Psoas muscle (tissue), 8 donors: Measurements from ENCODE around the gene NRF1. TPM values are rescaled to one million over a fixed set of nuclear protein-coding genes. Genes with fewer than 3 reads are reported as not detected.

Experiments
- ATAC-seq, 4 donors: fragments of 200-7000 bp; cut with Tn5 transposase; one replicate each; pipeline ENCODE4 v1.9.1; 2020; ENCODE audit warnings: moderate library complexity in 3 of 4, mild to moderate bottlenecking in 2 of 4
- DNase-seq, 2 donors: peaks; one replicate each; pipeline ENCODE4 v3.0.0-alpha.2; 2020
- H3K27ac ChIP-seq: fragments of 200-600 bp; one replicate; pipeline ENCODE4 v1.8.0; 2022
- H3K27me3 ChIP-seq, 3 donors: fragments of 200-600 bp in 1 of 3; one replicate each; pipeline versions ENCODE4 v1.6.1 to v1.8.0; 2013 to 2022; ENCODE audit warnings: low read length in 2 of 3, mild to moderate bottlenecking in 2 of 3, moderate library complexity in 1 of 3; ENCODE audit not compliant: insufficient read depth in 3 of 3
- H3K36me3 ChIP-seq, 2 donors: fragments of 200-600 bp in 1 of 2; one replicate each; pipeline versions ENCODE4 v1.6.1 to v1.8.0; 2013 to 2022; ENCODE audit warnings: low read depth in 1 of 2, mild to moderate bottlenecking in 1 of 2, moderate library complexity in 1 of 2; ENCODE audit not compliant: insufficient read depth in 1 of 2
- H3K4me1 ChIP-seq: fragments of 200-600 bp; one replicate; pipeline ENCODE4 v1.8.0; 2022
- H3K4me3 ChIP-seq: fragments of 200-600 bp; one replicate; pipeline ENCODE4 v1.8.0; 2022; ENCODE audit warnings: mild to moderate bottlenecking
- H3K9me3 ChIP-seq: fragments of 200-600 bp; one replicate; pipeline ENCODE4 v1.8.0; 2022
- WGBS, 3 donors: extraction: QIAGEN DNeasy Blood & Tissue Kit; methylation state at CpG; one replicate each; pipeline versions ENCODE4 v1.1.6 to v1.1.7; 2013; 5-methylcytosine and 5-hydroxymethylcytosine counted together
- intact Hi-C, 2 donors: fragments of 100-400 bp; cut with DNase I; formaldehyde crosslinking; loops; one replicate each; pipeline versions ENCODE4 v1.11.0 to v1.14.2; 2022
- polyA plus RNA-seq, 3 donors: library from polyadenylated mRNA; stranded (reverse); fragments of 200-250 nt; gene quantifications; one replicate each; pipeline ENCODE4 v1.2.3, GENCODE V29; 2013
- total RNA-seq, 4 donors: library from RNA; stranded (reverse); fragmentation: NEBNext Ultra II Directional in 2 of 4; extraction: Animal tissue kit (Norgen Biotek cat#: 25700) in 2 of 4; gene quantifications; one replicate each; pipeline versions ENCODE4 v1.2.1 to v1.2.4, GENCODE V29; 2021 to 2023
- TF ChIP-seq, protein P1 (sequence below): fragments of 200-600 bp; IDR thresholded peaks from one replicate; pipeline ENCODE4 v1.8.0; 2022; ENCODE audit warnings: antibody characterized with exemption
- donor health status: healthy with polysubstance abuse.
- donor health status: DM: no; HTN: no; CAD: no; lungs with moderate emphysema.
- donor health status: Bipolar disorder and iron deficiency.
- donor health status: healthy.
- donor health status: DM: yes; HTN: yes; CAD: no.
- donor health status: DM: no; HTN: no; CAD: no.
- donor health status: DM: no; HTN: no; CAD: no.
- donor health status: DM: yes; HTN: yes; CAD: no.

The NRF1 gene
- total and polyA plus RNA-seq, 7 donors: 4.4 to 13.7 (median 10.0) TPM

DNA sequence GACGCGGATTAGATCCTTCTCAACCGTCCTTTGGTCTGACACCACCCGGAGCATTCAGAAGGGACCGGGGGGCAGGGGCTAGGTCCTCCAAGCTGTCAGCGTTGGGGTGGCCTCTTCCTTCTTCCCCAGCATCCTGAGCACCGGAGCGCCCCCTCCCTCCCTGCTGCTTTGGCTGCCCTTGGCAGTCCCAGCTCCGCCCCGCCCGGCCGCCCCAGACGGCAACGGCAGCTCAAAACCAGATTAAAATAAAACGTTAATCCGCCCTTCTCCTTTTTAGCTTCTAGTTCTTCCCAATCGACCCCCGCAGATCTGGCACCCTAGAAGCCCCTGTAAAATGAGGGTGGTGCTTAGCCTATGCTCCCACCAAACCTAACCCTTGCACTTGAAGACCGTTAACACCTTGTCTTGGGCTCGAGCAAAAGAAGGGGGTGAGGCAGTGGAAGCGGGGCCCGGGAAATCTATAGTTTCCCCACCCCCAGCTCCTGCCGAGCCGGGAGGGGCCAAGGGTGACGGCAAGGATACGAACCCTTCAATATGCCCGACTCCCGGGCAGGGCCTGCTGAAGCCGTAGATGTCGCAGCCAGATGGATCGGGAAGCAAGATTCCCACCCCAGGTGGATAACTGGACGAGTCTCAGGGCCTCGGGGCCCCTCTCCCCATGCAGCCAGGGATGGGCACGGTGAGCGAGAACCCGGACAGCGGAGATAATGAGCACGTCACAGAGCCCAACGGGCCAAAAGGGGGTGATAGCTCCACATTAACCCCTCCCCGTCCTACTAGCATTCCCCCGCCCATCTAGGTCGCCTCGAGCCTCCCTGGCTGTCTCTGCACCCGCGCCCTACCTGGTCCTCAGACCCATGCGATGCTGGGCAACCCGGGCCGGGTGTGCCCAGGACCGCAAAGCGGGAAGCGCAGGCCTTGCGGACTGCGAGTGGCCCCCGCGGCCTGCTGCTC, 169.7 kb downstream of the NRF1 start:
- 3 to 4% (median 4%) methylated on average over 47 to 55 of the region's 55 CpGs for WGBS, 3 donors
- Histone ChIP-seq H3K27me3 (peaks cover 0 to 93% (median 71%) of the 10 kb centered on the region in 3 donors), H3K4me3 (peak overlapping the region; percentile 70), H3K27ac (no peak overlapping the region), H3K36me3 (no peaks in the 10 kb centered on the region), H3K4me1 (peaks cover 26% of the 10 kb centered on the region), H3K9me3 (no peaks in the 10 kb centered on the region)
- ATAC-seq (peak in 1 of 4 donors; percentile 9), DNase-seq (no peak)
- TF ChIP-seq, protein P1, sequence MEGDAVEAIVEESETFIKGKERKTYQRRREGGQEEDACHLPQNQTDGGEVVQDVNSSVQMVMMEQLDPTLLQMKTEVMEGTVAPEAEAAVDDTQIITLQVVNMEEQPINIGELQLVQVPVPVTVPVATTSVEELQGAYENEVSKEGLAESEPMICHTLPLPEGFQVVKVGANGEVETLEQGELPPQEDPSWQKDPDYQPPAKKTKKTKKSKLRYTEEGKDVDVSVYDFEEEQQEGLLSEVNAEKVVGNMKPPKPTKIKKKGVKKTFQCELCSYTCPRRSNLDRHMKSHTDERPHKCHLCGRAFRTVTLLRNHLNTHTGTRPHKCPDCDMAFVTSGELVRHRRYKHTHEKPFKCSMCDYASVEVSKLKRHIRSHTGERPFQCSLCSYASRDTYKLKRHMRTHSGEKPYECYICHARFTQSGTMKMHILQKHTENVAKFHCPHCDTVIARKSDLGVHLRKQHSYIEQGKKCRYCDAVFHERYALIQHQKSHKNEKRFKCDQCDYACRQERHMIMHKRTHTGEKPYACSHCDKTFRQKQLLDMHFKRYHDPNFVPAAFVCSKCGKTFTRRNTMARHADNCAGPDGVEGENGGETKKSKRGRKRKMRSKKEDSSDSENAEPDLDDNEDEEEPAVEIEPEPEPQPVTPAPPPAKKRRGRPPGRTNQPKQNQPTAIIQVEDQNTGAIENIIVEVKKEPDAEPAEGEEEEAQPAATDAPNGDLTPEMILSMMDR: no peak
- intact Hi-C loops: no loop called here

DNA sequence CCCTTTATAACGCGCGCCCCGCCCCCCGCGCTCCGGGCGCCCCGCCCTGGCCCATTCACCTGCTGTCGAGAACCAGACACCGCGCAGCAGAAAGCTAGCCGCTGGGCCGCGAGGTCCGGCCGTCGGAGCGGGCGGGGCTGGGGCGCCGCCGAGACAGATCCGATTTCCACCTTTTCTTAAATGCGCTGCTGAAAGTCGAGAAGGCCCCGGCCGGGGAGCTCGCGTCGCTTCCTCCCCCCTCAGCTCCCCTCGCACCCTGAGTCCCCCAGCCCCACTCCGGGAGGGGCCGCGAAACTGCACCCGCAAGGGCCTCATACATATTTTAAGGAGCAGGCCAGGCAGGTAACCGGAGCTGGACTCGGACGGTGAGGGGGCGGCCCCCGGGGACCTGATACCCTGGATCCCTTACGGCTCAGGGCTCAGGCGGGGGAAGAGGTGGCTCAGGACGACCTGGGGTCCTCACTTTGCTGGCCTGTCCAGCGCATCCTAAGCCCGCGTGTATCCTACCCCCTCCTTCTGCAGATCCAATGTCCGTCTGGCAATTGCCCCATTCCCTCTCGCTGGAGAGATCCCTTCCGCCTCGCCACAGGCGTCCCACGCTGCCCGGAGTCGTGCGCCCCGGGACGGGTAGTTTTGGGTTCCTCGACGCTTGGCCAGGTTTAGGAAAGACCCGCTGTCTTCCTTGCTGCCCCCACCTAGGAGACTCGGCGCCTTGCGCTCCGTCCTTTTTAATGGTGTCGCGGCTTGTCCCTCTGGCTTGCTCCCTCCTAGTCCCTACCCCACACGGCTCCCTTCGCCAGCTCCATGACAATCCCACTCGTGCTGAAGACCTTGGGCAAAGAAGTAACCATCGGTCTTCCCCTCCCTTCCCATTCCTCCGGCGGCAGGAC, 170.7 kb downstream of the NRF1 start:
- no peaks in the 10 kb centered on the region for H3K36me3 ChIP-seq
- peaks cover 26% of the 10 kb centered on the region for H3K4me1 ChIP-seq
- WGBS, 3 donors: 1 to 3% (median 2%) methylated on average over 64 to 73 of the region's 73 CpGs
- peaks cover 0 to 91% (median 71%) of the 10 kb centered on the region in 3 donors for H3K27me3 ChIP-seq
- intact Hi-C loops: no loop called here
- TF ChIP-seq, protein P1: no peak
- DNase-seq: no peak
- H3K27ac ChIP-seq: no peak overlapping the region
- H3K9me3 ChIP-seq: no peaks in the 10 kb centered on the region
- peak in 1 of 4 donors; percentile 14 for ATAC-seq
- H3K4me3 ChIP-seq: peak overlapping the region; percentile 38

DNA sequence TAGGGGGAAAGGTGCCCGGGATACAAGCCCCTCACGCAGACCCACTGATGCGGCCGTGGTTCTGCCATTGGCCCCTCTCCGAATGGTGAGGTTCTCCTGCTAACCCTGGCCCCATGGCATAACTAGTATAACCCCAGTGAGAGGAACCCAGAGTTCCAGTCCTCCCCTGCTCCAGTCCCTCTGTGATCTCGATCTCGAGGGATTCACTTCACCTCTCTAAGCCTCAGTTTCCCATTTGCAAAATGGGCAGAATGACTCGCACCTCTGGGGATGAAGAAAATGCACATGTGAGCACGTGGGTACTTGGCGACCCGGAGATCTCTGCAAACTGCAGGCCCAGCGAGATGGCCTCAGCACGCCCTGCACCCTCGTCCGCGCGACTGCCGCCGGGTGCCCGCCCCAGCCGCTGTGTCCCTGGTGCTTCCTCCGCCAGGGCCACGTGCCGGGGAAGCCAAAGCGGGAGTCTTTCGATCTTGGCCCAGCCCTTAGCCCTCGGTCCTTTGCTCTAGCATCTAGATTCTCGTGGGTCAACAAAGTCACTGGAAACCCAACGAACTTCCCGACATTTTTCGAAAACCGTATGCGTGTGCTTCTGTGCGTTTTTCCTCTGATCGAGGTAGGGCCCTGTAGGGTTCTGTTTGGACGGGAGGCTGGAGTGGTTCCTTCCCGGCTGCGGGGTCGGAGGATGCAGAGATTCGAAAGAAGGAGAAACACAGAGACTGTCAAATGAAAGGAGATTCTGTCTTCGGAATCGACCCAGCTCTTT, 171.5 kb downstream of the NRF1 start:
- H3K9me3 ChIP-seq: no peaks in the 10 kb centered on the region
- H3K4me3 ChIP-seq: peak overlapping the region; percentile 38
- peaks cover 26% of the 10 kb centered on the region for H3K4me1 ChIP-seq
- TF ChIP-seq, protein P1: no peak
- DNase-seq (no peak), ATAC-seq (peak in 1 of 4 donors; percentile 3)
- H3K27me3 ChIP-seq: peaks cover 0 to 82% (median 64%) of the 10 kb centered on the region in 3 donors
- 6 to 7% (median 6%) methylated on average over 42 of the region's 42 CpGs for WGBS, 3 donors
- intact Hi-C loops: no loop called here
- H3K36me3 ChIP-seq: no peaks in the 10 kb centered on the region
- no peak overlapping the region for H3K27ac ChIP-seq

DNA sequence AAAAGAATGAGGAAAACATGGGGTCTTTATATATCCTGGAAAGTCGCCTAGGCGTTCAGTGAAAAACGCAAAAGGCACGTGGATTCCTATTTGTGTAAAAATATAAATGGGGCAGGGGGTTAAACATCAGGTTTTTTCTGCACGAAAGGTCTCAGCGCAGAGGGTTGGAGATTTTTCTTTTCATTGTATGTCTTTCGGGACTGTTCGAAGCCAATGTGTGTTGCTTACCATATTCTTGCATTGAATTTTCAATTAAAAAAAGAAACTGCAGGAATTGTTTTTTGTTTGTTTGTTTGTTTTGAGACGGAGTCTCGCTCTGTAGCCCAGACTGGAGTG, 172.0 kb downstream of the NRF1 start:
- 19 to 23% (median 22%) methylated on average over 10 of the region's 10 CpGs for WGBS, 3 donors
- Histone ChIP-seq H3K4me3 (no peak overlapping the region), H3K9me3 (no peaks in the 10 kb centered on the region), H3K4me1 (peaks cover 26% of the 10 kb centered on the region), H3K27ac (no peak overlapping the region), H3K27me3 (peaks cover 0 to 77% (median 60%) of the 10 kb centered on the region in 3 donors), H3K36me3 (no peaks in the 10 kb centered on the region)
- intact Hi-C loops: no loop called here
- ATAC-seq (no peak), DNase-seq (no peak)
- TF ChIP-seq, protein P1: no peak
